ENCODE measurements around the gene XIRP1. TPM values are rescaled to one million over a fixed set of nuclear protein-coding genes. Genes with fewer than 3 reads are reported as not detected.

The XIRP1 gene
- total RNA-seq, 1 donor from 2014 or later = not detected

DNA sequence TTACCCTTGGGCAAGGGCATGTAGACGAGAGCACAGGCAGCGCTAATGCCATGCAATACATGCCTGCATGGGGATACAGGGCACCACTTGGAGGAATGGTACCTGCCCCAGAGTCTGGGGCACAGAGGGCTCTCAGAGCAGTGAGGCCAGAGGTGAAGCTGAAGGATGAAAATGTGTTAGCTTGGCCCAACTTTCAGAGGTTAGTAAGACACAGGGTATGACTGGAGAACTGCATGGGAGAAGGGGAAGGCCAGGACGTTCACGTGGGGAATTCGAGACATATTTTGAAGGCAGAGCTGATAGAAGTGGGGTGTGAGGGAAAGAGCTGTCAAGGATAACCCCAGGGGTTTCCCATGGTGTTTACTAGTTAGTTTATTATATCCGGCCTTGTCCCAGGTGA lies 58.6 kb downstream of the XIRP1 start:
- DNase-seq (ENCODE audit: low spot score) = no peak
- ATAC-seq = no peak

Other genes starting within 250 kb of the XIRP1 start
- gene SCN11A, start 140.7 kb downstream of the XIRP1 start, total RNA-seq = 0.15 TPM
- 12.1 TPM for gene WDR48, start 140.6 kb downstream of the XIRP1 start, total RNA-seq
- 39.4 TPM for gene GORASP1, start 85.0 kb downstream of the XIRP1 start, total RNA-seq
- gene TTC21A, start 84.9 kb downstream of the XIRP1 start, total RNA-seq = 2.3 TPM
- gene CSRNP1, start 39.0 kb downstream of the XIRP1 start, total RNA-seq = 9.0 TPM
- gene CX3CR1, start 87.4 kb upstream of the XIRP1 start, total RNA-seq = 0.43 TPM
- gene CCR8, start 137.1 kb upstream of the XIRP1 start, total RNA-seq = not detected
- gene SLC25A38, start 190.8 kb upstream of the XIRP1 start, total RNA-seq = 28.9 TPM
- 280 TPM for gene RPSA, start 214.1 kb upstream of the XIRP1 start, total RNA-seq